Thoracic aorta (tissue), 2 donors: ENCODE results near the gene NT5DC1. TPM values are rescaled to one million over a fixed set of nuclear protein-coding genes. Genes with fewer than 3 reads are reported as not detected.

Experiments
- ATAC-seq: fragments of 150-250 bp; one replicate; pipeline ENCODE4 v1.8.0; 2017; ENCODE audit warnings: low read depth; ENCODE audit not compliant: insufficient number of reproducible peaks, low FRiP score
- DNase-seq: peaks from one replicate; pipeline ENCODE4 v3.0.0-alpha.2; 2020; ENCODE audit warnings: low spot score
- H3K27ac ChIP-seq, 2 donors: fragments of 200-600 bp; sonication (generic); 1 replicate in 1 of 2; 2 replicates in 1 of 2; pipeline ENCODE4 v1.5.1; 2016; ENCODE audit warnings: mild to moderate bottlenecking in 2 of 2, moderate library complexity in 2 of 2
- H3K27me3 ChIP-seq: fragments of 200-600 bp; sonication (generic); replicated peaks from 2 replicates; pipeline ENCODE4 v1.6.0; 2016; ENCODE audit warnings: mild to moderate bottlenecking; ENCODE audit not compliant: insufficient read depth
- H3K36me3 ChIP-seq: fragments of 200-600 bp; sonication (generic); one replicate; pipeline ENCODE4 v1.5.1; 2016
- H3K4me1 ChIP-seq, 2 donors: fragments of 200-600 bp; sonication (generic); 1 replicate in 1 of 2; 2 replicates in 1 of 2; pipeline versions ENCODE4 v1.5.1 to v1.6.0; 2016; ENCODE audit warnings: low read depth in 2 of 2, mild to moderate bottlenecking in 1 of 2; ENCODE audit not compliant: control insufficient read depth in 1 of 2
- H3K4me3 ChIP-seq: fragments of 200-600 bp; sonication (generic); 2 replicates; pipeline ENCODE4 v1.5.1; 2016; ENCODE audit warnings: mild to moderate bottlenecking
- H3K9me3 ChIP-seq: fragments of 200-600 bp; sonication (generic); 2 replicates; pipeline ENCODE4 v1.5.1; 2016
- total RNA-seq, 2 donors: library from RNA; depleted of rRNA; stranded (reverse); fragments of >200 nt; gene quantifications; one replicate each; pipeline versions ENCODE4 v1.1.0 to v1.2.3, GENCODE V29; 2016
- TF ChIP-seq, protein P1 (sequence below): fragments of 200-600 bp; sonication (generic); IDR thresholded peaks from one replicate; pipeline ENCODE4 v1.5.1; 2019; ENCODE audit warnings: antibody characterized with exemption

Gene NT5DC1
- total RNA-seq, 2 donors from 2014 or later = 15.4 to 25.0 TPM

- no peaks in the 10 kb centered on the region for H3K4me1 ChIP-seq
- H3K36me3 ChIP-seq = no peaks in the 10 kb centered on the region
- DNase-seq (no peak), ATAC-seq (no peak)
- TF ChIP-seq, protein P1, sequence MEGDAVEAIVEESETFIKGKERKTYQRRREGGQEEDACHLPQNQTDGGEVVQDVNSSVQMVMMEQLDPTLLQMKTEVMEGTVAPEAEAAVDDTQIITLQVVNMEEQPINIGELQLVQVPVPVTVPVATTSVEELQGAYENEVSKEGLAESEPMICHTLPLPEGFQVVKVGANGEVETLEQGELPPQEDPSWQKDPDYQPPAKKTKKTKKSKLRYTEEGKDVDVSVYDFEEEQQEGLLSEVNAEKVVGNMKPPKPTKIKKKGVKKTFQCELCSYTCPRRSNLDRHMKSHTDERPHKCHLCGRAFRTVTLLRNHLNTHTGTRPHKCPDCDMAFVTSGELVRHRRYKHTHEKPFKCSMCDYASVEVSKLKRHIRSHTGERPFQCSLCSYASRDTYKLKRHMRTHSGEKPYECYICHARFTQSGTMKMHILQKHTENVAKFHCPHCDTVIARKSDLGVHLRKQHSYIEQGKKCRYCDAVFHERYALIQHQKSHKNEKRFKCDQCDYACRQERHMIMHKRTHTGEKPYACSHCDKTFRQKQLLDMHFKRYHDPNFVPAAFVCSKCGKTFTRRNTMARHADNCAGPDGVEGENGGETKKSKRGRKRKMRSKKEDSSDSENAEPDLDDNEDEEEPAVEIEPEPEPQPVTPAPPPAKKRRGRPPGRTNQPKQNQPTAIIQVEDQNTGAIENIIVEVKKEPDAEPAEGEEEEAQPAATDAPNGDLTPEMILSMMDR = no peak
- H3K27ac ChIP-seq = no peak overlapping the region
- H3K27me3 ChIP-seq = no peaks in the 10 kb centered on the region
- H3K4me3 ChIP-seq = no peak overlapping the region
- H3K9me3 ChIP-seq = no peaks in the 10 kb centered on the region
Measured at GRCh38 chr6:116292553-116292952, 191.9 kb downstream of the NT5DC1 start.

GRCh38 chr6:116298273-116298672 lies 197.6 kb downstream of the NT5DC1 start:
- TF ChIP-seq, protein P1 = no peak
- DNase-seq (no peak), ATAC-seq (no peak)
- peaks cover 4% of the 10 kb centered on the region for H3K9me3 ChIP-seq
- peaks cover 13 to 14% of the 10 kb centered on the region in 2 donors for H3K4me1 ChIP-seq
- no peak overlapping the region for H3K27ac ChIP-seq
- H3K27me3 ChIP-seq = no peaks in the 10 kb centered on the region
- no peaks in the 10 kb centered on the region for H3K36me3 ChIP-seq
- H3K4me3 ChIP-seq = no peak overlapping the region

GRCh38 chr6:116298973-116299372 lies 198.3 kb downstream of the NT5DC1 start:
- TF ChIP-seq, protein P1 = no peak
- Histone ChIP-seq H3K4me1 (peaks cover 13 to 14% of the 10 kb centered on the region in 2 donors), H3K9me3 (peaks cover 4% of the 10 kb centered on the region), H3K27ac (no peak overlapping the region), H3K36me3 (no peaks in the 10 kb centered on the region), H3K27me3 (no peaks in the 10 kb centered on the region), H3K4me3 (no peak overlapping the region)
- ATAC-seq (no peak), DNase-seq (no peak)

Other genes starting within 250 kb of the NT5DC1 start
- 10 to 100 TPM; 16.0 to 20.0 TPM for gene FRK, start 40.0 kb upstream of the NT5DC1 start, total RNA-seq
- under 1 TPM in 1 of 2 donors, not detected in 1; 0.92 TPM for gene COL10A1, start 25.3 kb downstream of the NT5DC1 start, total RNA-seq
- gene TSPYL4, start 153.2 kb downstream of the NT5DC1 start, total RNA-seq = 10 to 100 TPM; 13.1 to 18.0 TPM
- gene TSPYL1, start 179.1 kb downstream of the NT5DC1 start, total RNA-seq = 10 to 100 TPM; 60.0 to 74.9 TPM